IMR-90 (cell line): ENCODE measurements around the gene SRSF3. TPM values are rescaled to one million over a fixed set of nuclear protein-coding genes. Genes with fewer than 3 reads are reported as not detected.

Experiments used
- ATAC-seq: fragments of 200-7000 bp; cut with Tn5 transposase; 2 replicates; pipeline ENCODE4 v1.9.1; 2020; ENCODE audit warnings: low read depth, mild to moderate bottlenecking, moderate library complexity
- BruUV-seq: library from RNA; stranded (reverse); fragments of 400-500 nt; replicated peaks from 2 replicates; lab custom pipeline; 2021; lab: Mats Ljungman, UMichigan
- CTCF ChIA-PET: fragments of 300-600 bp; formaldehyde crosslinking; extraction: SDS; loops from one replicate; lab custom pipeline; 2021; ENCODE audit warnings: antibody characterized with exemption; lab: Yijun Ruan, JAX
- POLR2A ChIA-PET: fragments of 300-600 bp; sonication (Branson Sonifier 250); formaldehyde crosslinking; loops from one replicate; lab custom pipeline; 2022; ENCODE audit warnings: antibody characterized with exemption; ENCODE audit not compliant: unreplicated experiment; lab: Charles Lee
- DNase-seq: peaks from one replicate; pipeline ENCODE4 v3.0.0; 2013
- H2AFZ ChIP-seq: replicated peaks from 2 replicates; pipeline ENCODE3; 2013; ENCODE audit warnings: low read length, mild to moderate bottlenecking; ENCODE audit not compliant: poor library complexity
- H2AK5ac ChIP-seq: 2 replicates; pipeline ENCODE4 v1.6.1; 2013; ENCODE audit warnings: low read depth, low read length, inconsistent platforms
- H2AK9ac ChIP-seq: replicated peaks from 2 replicates; pipeline ENCODE3; 2013; ENCODE audit warnings: mild to moderate bottlenecking, low read depth, low read length, moderate library complexity; ENCODE audit not compliant: poor library complexity
- H2BK120ac ChIP-seq: 2 replicates; pipeline ENCODE4 v1.6.1; 2013; ENCODE audit warnings: low read depth, low read length, inconsistent platforms
- H2BK15ac ChIP-seq: 3 replicates; pipeline ENCODE4 v1.6.1; 2013; ENCODE audit warnings: low read depth, low read length, inconsistent platforms
- H2BK20ac ChIP-seq: 2 replicates; pipeline ENCODE4 v1.6.1; 2013; ENCODE audit warnings: low read depth, mild to moderate bottlenecking, inconsistent platforms, low read length, moderate library complexity
- H2BK5ac ChIP-seq: 2 replicates; pipeline ENCODE4 v1.6.1; 2013; ENCODE audit warnings: mild to moderate bottlenecking, low read depth, low read length, inconsistent platforms; ENCODE audit not compliant: poor library complexity, severe bottlenecking
- H3K14ac ChIP-seq: replicated peaks from 2 replicates; pipeline ENCODE4 v1.6.1; 2013; ENCODE audit warnings: low read depth, low read length, inconsistent platforms
- H3K18ac ChIP-seq: 2 replicates; pipeline ENCODE4 v1.6.1; 2013; ENCODE audit warnings: low read depth, low read length, control low read depth
- H3K23ac ChIP-seq: 2 replicates; pipeline ENCODE4 v1.6.1; 2013; ENCODE audit warnings: low read depth, low read length, inconsistent platforms
- H3K27ac ChIP-seq: 2 replicates; pipeline ENCODE4 v1.5.1; 2013; ENCODE audit warnings: mild to moderate bottlenecking, control low read depth, low read length; ENCODE audit not compliant: insufficient read depth
- H3K27me3 ChIP-seq: 2 replicates; pipeline ENCODE4 v1.6.1; 2013; ENCODE audit warnings: low read length; ENCODE audit not compliant: control insufficient read depth, insufficient read depth
- H3K36me3 ChIP-seq: 2 replicates; pipeline ENCODE4 v1.6.1; 2013; ENCODE audit warnings: low read length, mixed read lengths; ENCODE audit not compliant: control insufficient read depth, insufficient read depth
- H3K4ac ChIP-seq: 2 replicates; pipeline ENCODE4 v1.6.1; 2013; ENCODE audit warnings: low read depth, low read length, inconsistent platforms
- H3K4me1 ChIP-seq: 2 replicates; pipeline ENCODE4 v1.6.1; 2013; ENCODE audit warnings: low read length, mixed read lengths; ENCODE audit not compliant: control insufficient read depth, insufficient read depth
- H3K4me2 ChIP-seq: 2 replicates; pipeline ENCODE4 v1.6.1; 2013; ENCODE audit warnings: low read depth, mild to moderate bottlenecking, control low read depth, low read length, moderate library complexity
- H3K4me3 ChIP-seq: 2 replicates; pipeline ENCODE4 v1.5.1; 2013; ENCODE audit warnings: low read depth, mild to moderate bottlenecking, control low read depth, low read length, moderate library complexity; ENCODE audit not compliant: insufficient read depth
- H3K56ac ChIP-seq: 2 replicates; pipeline ENCODE4 v1.6.1; 2013; ENCODE audit warnings: low read length, inconsistent platforms; ENCODE audit not compliant: insufficient read depth; ENCODE audit errors: extremely low read depth
- H3K79me1 ChIP-seq, 2 experiments: 2 replicates each; pipeline ENCODE4 v1.6.1; 2013; ENCODE audit warnings: low read length in 2 of 2, inconsistent platforms in 1 of 2, low read depth in 1 of 2
- H3K9ac ChIP-seq: 2 replicates; pipeline ENCODE4 v1.6.1; 2013; ENCODE audit warnings: low read depth, low read length, control low read depth
- H3K9me1 ChIP-seq: 2 replicates; pipeline ENCODE4 v1.6.1; 2013; ENCODE audit warnings: low read length, inconsistent platforms; ENCODE audit not compliant: insufficient read depth
- H3K9me3 ChIP-seq: 2 replicates; pipeline ENCODE4 v1.6.1; 2013; ENCODE audit warnings: low read length; ENCODE audit not compliant: control insufficient read depth, insufficient read depth
- H4K20me1 ChIP-seq: 2 replicates; pipeline ENCODE4 v1.6.1; 2013; ENCODE audit warnings: low read length, inconsistent platforms; ENCODE audit not compliant: insufficient read depth
- H4K5ac ChIP-seq: 2 replicates; pipeline ENCODE4 v1.6.1; 2013; ENCODE audit warnings: mild to moderate bottlenecking, low read depth, low read length, control low read depth
- H4K8ac ChIP-seq, 2 experiments: 2 replicates each; pipeline ENCODE4 v1.6.1; 2013; ENCODE audit warnings: low read depth in 2 of 2, low read length in 2 of 2, control low read depth in 1 of 2, inconsistent platforms in 1 of 2
- H4K91ac ChIP-seq: 2 replicates; pipeline ENCODE4 v1.6.1; 2013; ENCODE audit warnings: low read depth, low read length, inconsistent platforms; ENCODE audit not compliant: insufficient read depth
- BHLHE40 ChIP-seq: fragments of 150-350 bp; IDR thresholded peaks from 2 replicates; pipeline ENCODE4 v1.6.1; 2016; ENCODE audit warnings: mild to moderate bottlenecking, low read depth, low read length
- CTCF ChIP-seq: conservative IDR thresholded peaks from 2 replicates; pipeline ENCODE4 v1.5.1; 2012; ENCODE audit warnings: mild to moderate bottlenecking, low read depth, low read length, improper control_type of control experiment
- ELK1 ChIP-seq: fragments of 150-350 bp; IDR thresholded peaks from 2 replicates; pipeline ENCODE4 v1.6.1; 2016; ENCODE audit warnings: low read depth, mild to moderate bottlenecking, low read length, moderate library complexity, borderline replicate concordance
- FOS ChIP-seq: fragments of 150-350 bp; IDR thresholded peaks from 2 replicates; pipeline ENCODE4 v1.6.1; 2016; ENCODE audit warnings: low read depth, low read length
- MAZ ChIP-seq: IDR thresholded peaks from 2 replicates; pipeline ENCODE4 v1.6.1; 2012; ENCODE audit warnings: low read depth, mild to moderate bottlenecking, low read length, improper control_type of control experiment, moderate library complexity, borderline replicate concordance
- POLR2A ChIP-seq: IDR thresholded peaks from 2 replicates; pipeline ENCODE4 v1.6.1; 2012; ENCODE audit warnings: mild to moderate bottlenecking, low read depth, low read length
- RAD21 ChIP-seq: IDR thresholded peaks from 2 replicates; pipeline ENCODE4 v1.6.1; 2012; ENCODE audit warnings: low read length, improper control_type of control experiment
- RCOR1 ChIP-seq: IDR thresholded peaks from 2 replicates; pipeline ENCODE4 v1.6.1; 2012; ENCODE audit warnings: mild to moderate bottlenecking, low read length, improper control_type of control experiment; ENCODE audit not compliant: insufficient replicate concordance
- RFX5 ChIP-seq: IDR thresholded peaks from 2 replicates; pipeline ENCODE4 v1.8.0; 2012; ENCODE audit warnings: low read depth, mild to moderate bottlenecking, low read length, moderate library complexity
- SMC3 ChIP-seq: fragments of 150-350 bp; IDR thresholded peaks from 2 replicates; pipeline ENCODE4 v1.6.1; 2016; ENCODE audit warnings: low read depth, mild to moderate bottlenecking, antibody characterized with exemption, low read length, moderate library complexity
- USF2 ChIP-seq: fragments of 150-350 bp; IDR thresholded peaks from 2 replicates; pipeline ENCODE4 v1.6.1; 2017; ENCODE audit warnings: mild to moderate bottlenecking, antibody characterized with exemption, low read length, low read depth
- WGBS, 2 experiments: methylation state at CpG; one replicate each; pipeline versions ENCODE4 v1.1.5 to v1.1.7; 2013; ENCODE audit warnings: missing lambda C conversion rate in 2 of 2; ENCODE audit not compliant: insufficient read length in 1 of 2; ENCODE audit errors: extremely low coverage in 2 of 2; 5-methylcytosine and 5-hydroxymethylcytosine counted together
- dilution Hi-C: fragments of 300-500 bp; cut with HindIII; formaldehyde crosslinking; loops from one replicate; pipeline ENCODE4 v1.14.3; 2018; ENCODE audit warnings: low sequenced_read_pairs; ENCODE audit not compliant: unreplicated experiment
- in situ Hi-C: fragments of 300-500 bp; cut with MboI; formaldehyde crosslinking; loops from 3 replicates; pipeline ENCODE4 v1.14.3; 2019; ENCODE audit warnings: low sequenced_read_pairs, inconsistent platforms, mixed read lengths
- intact Hi-C: fragments of 100-400 bp; cut with micrococcal nuclease; formaldehyde crosslinking; loops from 2 replicates; pipeline ENCODE4 v1.10.0; 2022
- polyA plus RNA-seq, 3 experiments: library from polyadenylated mRNA; depleted of rRNA; stranded (reverse); fragments of >200 nt; gene quantifications; 2 replicates each; pipeline ENCODE4 v1.2.3, GENCODE V29; 2012; ENCODE audit warnings: low replicate concordance in 1 of 3
- total RNA-seq: library from RNA; depleted of rRNA; stranded (reverse); fragments of >200 nt; gene quantifications from 2 replicates; pipeline ENCODE4 v1.2.3, GENCODE V29; 2012

The SRSF3 gene
- total and polyA plus RNA-seq, 2 of the 4 experiments (the other 2 are of a cell fraction), result 237 to 297 TPM

GRCh38 chr6:36596356-36596755, 2.2 kb downstream of the SRSF3 start:
- Histone ChIP-seq H3K56ac (peak overlapping the region; percentile 14; the same call in 1 of the 2 replicates), H4K20me1 (peaks cover 72% of the 10 kb centered on the region), H2AK5ac (no peak overlapping the region), H3K9ac (peak overlapping the region; percentile 98), H2BK120ac (no peak overlapping the region), H2BK15ac (no peak overlapping the region), H3K27me3 (no peaks in the 10 kb centered on the region), H2AFZ (no peak overlapping the region), H4K8ac (no peak overlapping the region), H3K79me1 (peaks cover 12 to 41% of the 10 kb centered on the region in 2 experiments), H3K4ac (no peak overlapping the region), H2BK5ac (peak overlapping the region; percentile 51), H4K5ac (no peak overlapping the region), H3K14ac (no peak overlapping the region), H3K9me3 (no peaks in the 10 kb centered on the region), H2BK20ac (no peak overlapping the region), H3K18ac (no peak overlapping the region), H3K23ac (no peak overlapping the region), H3K4me1 (peaks cover 9% of the 10 kb centered on the region), H2AK9ac (no peak overlapping the region), H3K4me3 (peak overlapping the region; percentile 72), H3K9me1 (peaks cover 11% of the 10 kb centered on the region; the same call in 1 of the 2 replicates), H3K27ac (no peak overlapping the region), H4K91ac (no peak overlapping the region), H3K36me3 (peaks cover 40% of the 10 kb centered on the region), H3K4me2 (peak overlapping the region; percentile 76)
- no CpG with 5 or more reads among the region's 5 CpGs for WGBS, 2 experiments
- ChIA-PET CTCF (interaction anchor here (0.7 kb wide), 1 partner anchor 154 kb away, joined by 4 read pairs; no protein-coding TSS in a partner anchor), POLR2A (interaction anchor here (0.6 to 0.8 kb wide), 2 partner anchors 31 to 50 kb away, joined by 3 read pairs; no protein-coding TSS in a partner anchor)
- DNase-seq, result no peak
- BruUV-seq, result no TSS peak
- dilution Hi-C loops (no loop called here), intact Hi-C loops (loop anchor here (1.0 to 5.0 kb wide), 2 partner anchors 50 to 174 kb away; no protein-coding TSS in a partner anchor), in situ Hi-C loops (no loop called here)
- no peak for ATAC-seq
- TF ChIP-seq POLR2A, result no peak
- no peak for TF ChIP-seq SMC3
- TF ChIP-seq BHLHE40, result no peak
- TF ChIP-seq RFX5, result no peak
- TF ChIP-seq CTCF, result no peak
- no peak for TF ChIP-seq ELK1
- no peak for TF ChIP-seq RAD21
- no peak for TF ChIP-seq FOS
- no peak for TF ChIP-seq MAZ
- TF ChIP-seq RCOR1, result no peak
- no peak for TF ChIP-seq USF2
